ENCODE measurements around the gene IL3.

The IL3 gene

GRCh38 chr5:132076983-132077382 is 16.5 kb downstream of the IL3 start:
- DNase-seq (ENCODE audit: low read depth) = no peak
- H3K4me3 ChIP-seq (replicated peaks; ENCODE audit: low read depth, low read length) = no peak overlapping the region
- TF ChIP-seq, protein P1, sequence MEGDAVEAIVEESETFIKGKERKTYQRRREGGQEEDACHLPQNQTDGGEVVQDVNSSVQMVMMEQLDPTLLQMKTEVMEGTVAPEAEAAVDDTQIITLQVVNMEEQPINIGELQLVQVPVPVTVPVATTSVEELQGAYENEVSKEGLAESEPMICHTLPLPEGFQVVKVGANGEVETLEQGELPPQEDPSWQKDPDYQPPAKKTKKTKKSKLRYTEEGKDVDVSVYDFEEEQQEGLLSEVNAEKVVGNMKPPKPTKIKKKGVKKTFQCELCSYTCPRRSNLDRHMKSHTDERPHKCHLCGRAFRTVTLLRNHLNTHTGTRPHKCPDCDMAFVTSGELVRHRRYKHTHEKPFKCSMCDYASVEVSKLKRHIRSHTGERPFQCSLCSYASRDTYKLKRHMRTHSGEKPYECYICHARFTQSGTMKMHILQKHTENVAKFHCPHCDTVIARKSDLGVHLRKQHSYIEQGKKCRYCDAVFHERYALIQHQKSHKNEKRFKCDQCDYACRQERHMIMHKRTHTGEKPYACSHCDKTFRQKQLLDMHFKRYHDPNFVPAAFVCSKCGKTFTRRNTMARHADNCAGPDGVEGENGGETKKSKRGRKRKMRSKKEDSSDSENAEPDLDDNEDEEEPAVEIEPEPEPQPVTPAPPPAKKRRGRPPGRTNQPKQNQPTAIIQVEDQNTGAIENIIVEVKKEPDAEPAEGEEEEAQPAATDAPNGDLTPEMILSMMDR (IDR thresholded peaks at IDR 0.05; ENCODE audit: low read length, missing control alignments) = no peak

DNA sequence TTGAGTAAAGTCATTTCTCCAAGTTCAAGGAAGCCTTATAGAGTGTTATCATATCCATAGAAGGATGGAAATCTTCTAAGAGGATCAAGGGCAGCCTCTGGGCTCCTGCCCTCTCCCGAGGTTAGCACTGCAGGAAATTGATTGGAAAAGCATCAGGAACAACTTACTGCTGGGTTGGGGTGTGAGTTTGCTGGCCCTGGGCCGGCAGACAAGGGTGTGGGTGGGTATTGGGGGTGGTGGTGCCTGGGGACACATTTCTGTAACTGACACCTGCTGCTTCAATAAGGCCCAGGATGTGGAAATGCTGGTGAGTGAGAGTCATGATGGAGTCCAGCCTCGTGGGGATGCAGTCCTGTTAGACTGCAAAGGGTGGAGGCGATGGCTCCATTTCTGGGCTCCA is 18.6 kb downstream of the IL3 start:
- no peak overlapping the region for H3K4me3 ChIP-seq (replicated peaks; ENCODE audit: low read depth, low read length)
- TF ChIP-seq, protein P1 (IDR thresholded peaks at IDR 0.05; ENCODE audit: low read length, missing control alignments) = no peak
- DNase-seq (ENCODE audit: low read depth) = no peak

DNA sequence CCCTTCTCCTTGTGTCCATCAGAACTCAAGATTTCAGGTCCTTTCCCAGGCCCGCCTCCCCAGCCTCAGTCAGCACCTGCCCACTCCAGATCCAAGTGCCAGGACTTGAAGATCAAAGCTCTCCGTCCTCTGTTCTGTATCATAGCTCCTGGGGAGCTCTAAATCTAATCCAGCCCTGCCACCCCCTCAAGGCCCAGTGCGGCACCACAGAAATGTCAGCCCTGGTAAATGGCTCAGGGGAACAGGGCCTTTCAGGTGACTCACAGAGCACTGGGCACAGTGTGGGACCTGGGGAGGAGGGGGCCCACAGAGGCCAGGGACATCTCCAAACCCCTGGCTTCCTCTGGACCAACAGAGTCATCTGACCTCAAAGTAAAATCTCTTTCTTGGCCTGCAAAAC is 19.2 kb downstream of the IL3 start:
- TF ChIP-seq, protein P1 (IDR thresholded peaks at IDR 0.05; ENCODE audit: low read length, missing control alignments) = no peak
- H3K4me3 ChIP-seq (replicated peaks; ENCODE audit: low read depth, low read length) = no peak overlapping the region
- DNase-seq (ENCODE audit: low read depth) = no peak

DNA sequence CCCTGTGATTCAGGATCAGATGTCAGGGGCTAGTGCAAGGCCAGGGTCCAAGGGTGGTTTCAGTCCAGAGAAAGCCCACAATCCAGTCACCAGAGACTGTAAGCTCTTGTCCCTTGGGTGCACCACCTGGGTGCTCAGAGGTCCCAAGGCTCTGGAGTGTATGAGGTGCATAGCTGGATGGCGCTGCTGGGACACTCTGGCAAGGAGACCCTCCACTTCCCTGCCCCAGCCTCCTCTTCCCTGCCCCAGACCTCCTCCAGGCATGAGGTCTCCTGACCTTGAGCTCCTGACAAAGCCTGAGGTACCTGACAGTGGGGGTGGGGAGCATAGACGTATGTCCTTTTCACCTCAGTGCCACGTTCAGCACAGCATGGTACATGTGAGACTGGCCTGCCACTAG is 20.1 kb downstream of the IL3 start:
- TF ChIP-seq, protein P1 (IDR thresholded peaks at IDR 0.05; ENCODE audit: low read length, missing control alignments) = no peak
- no peak for DNase-seq (ENCODE audit: low read depth)

GRCh38 chr5:132081458-132081857 is 21.0 kb downstream of the IL3 start:
- DNase-seq (ENCODE audit: low read depth) = no peak
- TF ChIP-seq, protein P1 (IDR thresholded peaks at IDR 0.05; ENCODE audit: low read length, missing control alignments) = no peak
- no peak overlapping the region for H3K4me3 ChIP-seq (replicated peaks; ENCODE audit: low read depth, low read length)

More for the DNA sequence above, 20.1 kb downstream of the IL3 start:
- H3K4me3 ChIP-seq (replicated peaks; ENCODE audit: low read depth, low read length) = no peak overlapping the region

GRCh38 chr5:132082329-132083023 is 22.0 kb downstream of the IL3 start:
- no peak overlapping the region for H3K4me3 ChIP-seq (replicated peaks; ENCODE audit: low read depth, low read length)
- no peak for DNase-seq (ENCODE audit: low read depth)
- TF ChIP-seq, protein P1 (IDR thresholded peaks at IDR 0.05; ENCODE audit: low read length, missing control alignments) = no peak

DNA sequence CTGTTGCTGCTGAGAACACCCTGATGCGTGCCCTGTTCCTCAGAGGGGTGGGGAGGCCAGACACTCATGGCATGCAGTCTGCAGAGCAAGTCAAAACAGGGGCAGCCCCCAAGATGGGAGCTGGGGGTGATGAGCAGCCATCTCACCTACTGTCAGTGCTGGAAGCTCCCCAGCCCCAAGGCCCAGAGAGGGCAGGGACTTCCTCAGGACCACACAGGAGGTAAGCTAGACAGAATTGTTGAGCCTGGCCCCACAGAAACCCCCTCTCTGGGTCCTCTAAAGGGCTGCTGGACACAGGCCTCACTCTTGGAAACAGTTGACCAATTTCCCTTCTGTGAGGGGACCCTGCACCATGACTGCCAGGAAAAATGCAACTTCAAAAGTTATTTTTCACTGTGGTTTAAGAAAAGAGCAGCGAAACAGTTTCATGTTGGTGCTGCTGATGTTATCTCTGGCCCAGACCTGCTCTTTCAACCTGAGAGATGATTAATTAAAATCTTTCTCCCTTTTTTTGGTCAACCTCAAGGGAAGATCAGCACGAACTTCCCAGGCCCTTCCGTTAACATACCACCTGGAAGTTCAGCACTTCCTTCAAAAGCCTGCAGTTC is 22.7 kb downstream of the IL3 start:
- no peak overlapping the region for H3K4me3 ChIP-seq (replicated peaks; ENCODE audit: low read depth, low read length)
- no peak for DNase-seq (ENCODE audit: low read depth)

More for the DNA sequence above, 22.7 kb downstream of the IL3 start:
- TF ChIP-seq, protein P1 (IDR thresholded peaks at IDR 0.05; ENCODE audit: low read length, missing control alignments) = no peak

Data from fibroblast of pulmonary artery (primary cell).